ENCODE measurements around the gene HS2ST1.
"Not testable (repeated sequence)": the region's sequence is repeated elsewhere in the genome, so short reads cannot be mapped to it uniquely, and the experiment has no call there.

Gene HS2ST1

GRCh38 chr1:86998280-86998679, 83.8 kb downstream of the HS2ST1 start:
- Mint-ChIP-seq H3K36me3 (ENCODE audit: low read depth) (peaks cover 13% of the 10 kb centered on the region), H3K27ac (no peak overlapping the region), H3K4me3 (no peak overlapping the region), H3K9me3 (peaks cover 4% of the 10 kb centered on the region), H3K27me3 (ENCODE audit: low read depth) (no peaks in the 10 kb centered on the region), H3K4me1 (peaks cover 11% of the 10 kb centered on the region)
- no peak for TF ChIP-seq CTCF (IDR thresholded peaks at IDR 0.05; ENCODE audit: unreplicated experiment in 3 of 3)

- peaks cover 4% of the 10 kb centered on the region for H3K9me3 Mint-ChIP-seq
- H3K27me3 Mint-ChIP-seq (ENCODE audit: low read depth), result no peaks in the 10 kb centered on the region
- H3K27ac Mint-ChIP-seq, result no peak overlapping the region
- H3K36me3 Mint-ChIP-seq (ENCODE audit: low read depth), result peaks cover 13% of the 10 kb centered on the region
- no peak overlapping the region for H3K4me3 Mint-ChIP-seq
- H3K4me1 Mint-ChIP-seq, result peaks cover 6% of the 10 kb centered on the region
- TF ChIP-seq CTCF (IDR thresholded peaks at IDR 0.05; ENCODE audit: unreplicated experiment in 3 of 3), result no peak
These were observed 84.3 kb downstream of the HS2ST1 start for GRCh38 chr1:86998727-86999126.

- no peak for TF ChIP-seq CTCF (IDR thresholded peaks at IDR 0.05; ENCODE audit: unreplicated experiment in 3 of 3)
- H3K27me3 Mint-ChIP-seq (ENCODE audit: low read depth), result no peaks in the 10 kb centered on the region
- H3K4me3 Mint-ChIP-seq, result no peak overlapping the region
- peaks cover 4% of the 10 kb centered on the region for H3K9me3 Mint-ChIP-seq
- H3K27ac Mint-ChIP-seq, result no peak overlapping the region
- H3K36me3 Mint-ChIP-seq (ENCODE audit: low read depth), result peaks cover 11% of the 10 kb centered on the region
- no peaks in the 10 kb centered on the region for H3K4me1 Mint-ChIP-seq
These were observed 86.0 kb downstream of the HS2ST1 start for GRCh38 chr1:87000460-87000859.

- no peaks in the 10 kb centered on the region for H3K4me1 Mint-ChIP-seq
- H3K36me3 Mint-ChIP-seq (ENCODE audit: low read depth), result peaks cover 6% of the 10 kb centered on the region
- H3K27ac Mint-ChIP-seq, result no peak overlapping the region
- H3K27me3 Mint-ChIP-seq (ENCODE audit: low read depth), result no peaks in the 10 kb centered on the region
- no peak for TF ChIP-seq CTCF (IDR thresholded peaks at IDR 0.05; ENCODE audit: unreplicated experiment in 3 of 3)
- no peak overlapping the region for H3K4me3 Mint-ChIP-seq
- peaks cover 4% of the 10 kb centered on the region for H3K9me3 Mint-ChIP-seq
These were observed 90.4 kb downstream of the HS2ST1 start for GRCh38 chr1:87004857-87005256.

GRCh38 chr1:87007323-87007722, 92.9 kb downstream of the HS2ST1 start:
- Mint-ChIP-seq H3K36me3 (ENCODE audit: low read depth) (peaks cover 14% of the 10 kb centered on the region), H3K4me3 (no peak overlapping the region), H3K9me3 (peaks cover 12% of the 10 kb centered on the region), H3K27ac (no peak overlapping the region), H3K27me3 (ENCODE audit: low read depth) (no peaks in the 10 kb centered on the region), H3K4me1 (no peaks in the 10 kb centered on the region)
- TF ChIP-seq CTCF (IDR thresholded peaks at IDR 0.05; ENCODE audit: unreplicated experiment in 3 of 3), result no peak

- not testable (repeated sequence) for H3K27me3 Mint-ChIP-seq (ENCODE audit: low read depth); H3K4me3 Mint-ChIP-seq; H3K27ac Mint-ChIP-seq; H3K4me1 Mint-ChIP-seq
- H3K36me3 Mint-ChIP-seq (ENCODE audit: low read depth), result peaks cover 32% of the 10 kb centered on the region
- H3K9me3 Mint-ChIP-seq, result peaks cover 28% of the 10 kb centered on the region
These were observed 99.0 kb downstream of the HS2ST1 start for GRCh38 chr1:87013385-87013784.
